ENCODE data around the gene CKS2. TPM values are rescaled to one million over a fixed set of nuclear protein-coding genes. Genes with fewer than 3 reads are reported as not detected.

CKS2 gene
- total and polyA plus RNA-seq, 11 donors, result 2.2 to 37.9 (median 7.4) TPM

- peaks cover 0 to 21% (median 6%) of the 10 kb centered on the region in 9 donors for H3K36me3 ChIP-seq
- DNase-seq, result peak in 1 of 5 donors; percentile 22
- ATAC-seq, result peak in 2 of 4 donors; percentile 1
- WGBS, 4 donors, result 0 to 1% (median 1%) methylated on average over 37 to 54 of the region's 54 CpGs
- H3K27ac ChIP-seq, result peak overlapping the region in 10 of 12 donors; percentile 15 to 100 (median 99)
- no peaks in the 10 kb centered on the region for H3K9me3 ChIP-seq
- H3K4me1 ChIP-seq, result peaks cover 0 to 42% (median 20%) of the 10 kb centered on the region in 12 donors
- intact Hi-C loops (cut with DNase I), result loop anchor here in 1 of 10 donors (10.0 kb wide), 1 partner anchor 127 kb away; no protein-coding TSS in a partner anchor
- peak overlapping the region; percentile 22 to 89 (median 72) for H3K4me3 ChIP-seq
- H3K27me3 ChIP-seq, result no peaks in the 10 kb centered on the region
- no peak for TF ChIP-seq POLR2A (IDR thresholded peaks at IDR 0.05)
- TF ChIP-seq CTCF (IDR thresholded peaks at IDR 0.05), result no peak
Measured at GRCh38 chr9:89311346-89312221, 589 bp downstream of the CKS2 start.

GRCh38 chr9:89312222-89312571 is 1.2 kb downstream of the CKS2 start:
- no peaks in the 10 kb centered on the region for H3K27me3 ChIP-seq
- no peak overlapping the region for H3K27ac ChIP-seq
- no peak for DNase-seq
- WGBS, 4 donors, result 0 to 5% (median 3%) methylated on average over 8 of the region's 8 CpGs
- intact Hi-C loops (cut with DNase I), result loop anchor here in 1 of 10 donors (10.0 kb wide), 1 partner anchor 127 kb away; no protein-coding TSS in a partner anchor
- H3K36me3 ChIP-seq, result peaks cover 0 to 26% (median 4%) of the 10 kb centered on the region in 9 donors
- H3K4me3 ChIP-seq, result peak overlapping the region in 9 of 12 donors; percentile 67 to 89 (median 78)
- ATAC-seq, result no peak
- no peaks in the 10 kb centered on the region for H3K9me3 ChIP-seq
- H3K4me1 ChIP-seq, result peaks cover 0 to 48% (median 20%) of the 10 kb centered on the region in 12 donors
- no peak for TF ChIP-seq POLR2A (IDR thresholded peaks at IDR 0.05)
- TF ChIP-seq CTCF (IDR thresholded peaks at IDR 0.05), result no peak

DNA sequence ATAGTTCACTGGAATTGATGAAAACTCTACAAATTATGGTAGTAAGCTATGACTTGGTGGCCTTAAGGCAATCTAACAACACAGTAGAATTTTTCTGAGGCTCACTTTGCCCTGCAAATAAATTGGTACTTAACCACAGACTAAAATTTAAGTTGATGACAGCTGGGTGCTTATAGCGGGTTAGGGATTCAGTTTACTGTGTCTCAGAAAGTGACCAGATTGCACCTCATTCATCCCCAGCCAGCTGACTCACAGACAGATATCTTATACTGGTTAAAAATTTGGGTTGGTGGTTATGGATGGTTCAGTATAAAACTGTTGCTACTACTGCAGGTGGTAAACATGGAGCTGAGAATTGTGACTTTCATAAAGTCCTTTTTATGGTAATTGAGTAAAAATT is 2.8 kb downstream of the CKS2 start:
- DNase-seq, result no peak
- Histone ChIP-seq H3K4me3 (no peak overlapping the region), H3K9me3 (no peaks in the 10 kb centered on the region), H3K27ac (no peak overlapping the region), H3K4me1 (peaks cover 0 to 55% (median 23%) of the 10 kb centered on the region in 12 donors), H3K36me3 (peaks cover 0 to 26% (median 0%) of the 10 kb centered on the region in 9 donors), H3K27me3 (no peaks in the 10 kb centered on the region)
- ATAC-seq, result no peak
- TF ChIP-seq CTCF (IDR thresholded peaks at IDR 0.05) (no peak), POLR2A (IDR thresholded peaks at IDR 0.05) (no peak)
- 65 to 87% (median 84%) methylated on average over 1 of the region's 1 CpG for WGBS, 4 donors
- intact Hi-C loops (cut with DNase I), result loop anchor here in 1 of 10 donors (10.0 kb wide), 1 partner anchor 129 kb away; no protein-coding TSS in a partner anchor

GRCh38 chr9:89314955-89315354 is 4.0 kb downstream of the CKS2 start:
- Histone ChIP-seq H3K4me3 (no peak overlapping the region), H3K36me3 (peaks cover 0 to 26% (median 0%) of the 10 kb centered on the region in 9 donors), H3K4me1 (peaks cover 5 to 59% (median 24%) of the 10 kb centered on the region in 12 donors), H3K27ac (no peak overlapping the region), H3K27me3 (no peaks in the 10 kb centered on the region), H3K9me3 (no peaks in the 10 kb centered on the region)
- 100% methylated on average over 1 of the region's 1 CpG for whole genome bisulfite sequencing, 4 donors
- ATAC-seq (no peak), DNase-seq (no peak)
- intact Hi-C loops (cut with DNase I), result loop anchor here in 1 of 10 donors (10.0 kb wide), 1 partner anchor 130 kb away; no protein-coding TSS in a partner anchor
- TF ChIP-seq POLR2A (IDR thresholded peaks at IDR 0.05), result no peak
- no peak for TF ChIP-seq CTCF (IDR thresholded peaks at IDR 0.05)

Data from heart left ventricle (tissue), 16 donors.